OCI-LY7 (cell line): ENCODE measurements around the gene TMEM214. TPM values are rescaled to one million over a fixed set of nuclear protein-coding genes. Genes with fewer than 3 reads are reported as not detected.

ENCODE experiments used
- BruUV-seq: library from RNA; stranded (reverse); fragments of 400-500 nt; replicated peaks from 2 replicates; lab custom pipeline; 2021; lab: Mats Ljungman, UMichigan
- CTCF ChIA-PET: fragments of 300-600 bp; sonication (Branson Sonifier 250); formaldehyde crosslinking; loops from one replicate; lab custom pipeline; 2022; ENCODE audit warnings: antibody characterized with exemption; ENCODE audit not compliant: unreplicated experiment; lab: Charles Lee
- POLR2A ChIA-PET: fragments of 300-600 bp; sonication (Branson Sonifier 250); formaldehyde crosslinking; loops from one replicate; lab custom pipeline; 2022; ENCODE audit warnings: antibody characterized with exemption; lab: Charles Lee
- DNase-seq: peaks from one replicate; pipeline ENCODE4 v3.0.0-alpha.2; 2015; ENCODE audit warnings: low spot score
- H2AFZ ChIP-seq: fragments of 200-600 bp; sonication (generic), shearing (Covaris generic); 2 replicates; pipeline ENCODE4 v1.6.1; 2014; ENCODE audit warnings: mild to moderate bottlenecking, antibody characterized with exemption, low read length, moderate library complexity
- H3K27ac ChIP-seq: fragments of 200-600 bp; sonication (generic); 2 replicates; pipeline ENCODE4 v1.5.1; 2014; ENCODE audit warnings: mixed run types, low read depth, mild to moderate bottlenecking, moderate library complexity, low read length, inconsistent platforms; ENCODE audit not compliant: poor library complexity, severe bottlenecking
- H3K36me3 ChIP-seq: fragments of 200-600 bp; sonication (generic); 2 replicates; pipeline ENCODE4 v1.6.1; 2014; ENCODE audit warnings: mild to moderate bottlenecking, antibody characterized with exemption, low read length, moderate library complexity, mixed read lengths; ENCODE audit not compliant: insufficient read depth
- H3K4me1 ChIP-seq: fragments of 200-600 bp; sonication (generic); 2 replicates; pipeline ENCODE4 v1.5.1; 2014; ENCODE audit warnings: mild to moderate bottlenecking, low read length; ENCODE audit not compliant: insufficient read depth, poor library complexity, severe bottlenecking
- H3K4me2 ChIP-seq: fragments of 200-600 bp; sonication (generic); 2 replicates; pipeline ENCODE4 v1.6.1; 2014; ENCODE audit warnings: mild to moderate bottlenecking, low read length
- H3K4me3 ChIP-seq: fragments of 200-600 bp; sonication (generic); 2 replicates; pipeline ENCODE4 v1.5.1; 2014; ENCODE audit warnings: mild to moderate bottlenecking, low read depth, low read length; ENCODE audit not compliant: poor library complexity, severe bottlenecking
- H3K79me2 ChIP-seq: fragments of 200-600 bp; sonication (generic); 2 replicates; pipeline ENCODE4 v1.6.1; 2016; ENCODE audit warnings: low read depth, mild to moderate bottlenecking, low read length, moderate library complexity, mixed read lengths; ENCODE audit not compliant: insufficient read depth
- H3K9me2 ChIP-seq: fragments of 200-600 bp; sonication (generic); 2 replicates; pipeline ENCODE4 v1.6.1; 2016; ENCODE audit warnings: mild to moderate bottlenecking, low read length, mixed read lengths; ENCODE audit not compliant: insufficient read depth
- H3K9me3 ChIP-seq: fragments of 200-600 bp; sonication (generic); 2 replicates; pipeline ENCODE4 v1.6.1; 2014; ENCODE audit warnings: mild to moderate bottlenecking, mixed run types, low read length, mixed read lengths
- H4K20me1 ChIP-seq: fragments of 200-600 bp; sonication (generic); 2 replicates; pipeline ENCODE4 v1.6.1; 2014; ENCODE audit warnings: mild to moderate bottlenecking, antibody characterized with exemption, low read length, moderate library complexity, mixed read lengths; ENCODE audit not compliant: insufficient read depth
- EZH2phosphoT487 ChIP-seq: fragments of 200-600 bp; sonication (generic); IDR thresholded peaks from 2 replicates; pipeline ENCODE4 v1.6.1; 2018; ENCODE audit warnings: low read depth, borderline replicate concordance, mild to moderate bottlenecking, mixed run types, antibody characterized with exemption, low read length, moderate library complexity, mixed read lengths
- intact Hi-C: fragments of 100-400 bp; cut with micrococcal nuclease; formaldehyde crosslinking; loops from one replicate; pipeline ENCODE4 v1.10.0; 2022; ENCODE audit not compliant: unreplicated experiment
- total RNA-seq, 2 experiments: library from RNA; depleted of rRNA in 1 of 2; stranded (reverse); fragments of >200 nt in 1 of 2; shearing (Covaris generic) in 1 of 2; gene quantifications; 2 replicates each; pipeline ENCODE4 v1.2.3, GENCODE V29; 2014 to 2022
- TF ChIP-seq, protein P1 (sequence below): fragments of 200-600 bp; sonication (generic); conservative IDR thresholded peaks from 2 replicates; pipeline ENCODE4 v1.5.1; 2014; ENCODE audit warnings: mild to moderate bottlenecking, antibody characterized with exemption, low read length, moderate library complexity, mixed read lengths

Gene TMEM214
- total RNA-seq, 2 experiments from 2014 or later, result 32.0 to 78.6 TPM

- TF ChIP-seq, protein P1, sequence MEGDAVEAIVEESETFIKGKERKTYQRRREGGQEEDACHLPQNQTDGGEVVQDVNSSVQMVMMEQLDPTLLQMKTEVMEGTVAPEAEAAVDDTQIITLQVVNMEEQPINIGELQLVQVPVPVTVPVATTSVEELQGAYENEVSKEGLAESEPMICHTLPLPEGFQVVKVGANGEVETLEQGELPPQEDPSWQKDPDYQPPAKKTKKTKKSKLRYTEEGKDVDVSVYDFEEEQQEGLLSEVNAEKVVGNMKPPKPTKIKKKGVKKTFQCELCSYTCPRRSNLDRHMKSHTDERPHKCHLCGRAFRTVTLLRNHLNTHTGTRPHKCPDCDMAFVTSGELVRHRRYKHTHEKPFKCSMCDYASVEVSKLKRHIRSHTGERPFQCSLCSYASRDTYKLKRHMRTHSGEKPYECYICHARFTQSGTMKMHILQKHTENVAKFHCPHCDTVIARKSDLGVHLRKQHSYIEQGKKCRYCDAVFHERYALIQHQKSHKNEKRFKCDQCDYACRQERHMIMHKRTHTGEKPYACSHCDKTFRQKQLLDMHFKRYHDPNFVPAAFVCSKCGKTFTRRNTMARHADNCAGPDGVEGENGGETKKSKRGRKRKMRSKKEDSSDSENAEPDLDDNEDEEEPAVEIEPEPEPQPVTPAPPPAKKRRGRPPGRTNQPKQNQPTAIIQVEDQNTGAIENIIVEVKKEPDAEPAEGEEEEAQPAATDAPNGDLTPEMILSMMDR, result no peak
- no peak for TF ChIP-seq EZH2phosphoT487
- H3K4me2 ChIP-seq, result no peak overlapping the region
- ChIA-PET POLR2A (interaction anchor here (0.6 to 0.7 kb wide), 4 partner anchors 21 to 1633 kb away, joined by 3 to 5 read pairs (median 3); no protein-coding TSS in a partner anchor), CTCF (no interaction called here)
- no peak for DNase-seq
- H3K9me2 ChIP-seq, result no peaks in the 10 kb centered on the region
- H4K20me1 ChIP-seq, result no peaks in the 10 kb centered on the region
- intact Hi-C loops, result no loop called here
- no peaks in the 10 kb centered on the region for H3K9me3 ChIP-seq
- H3K79me2 ChIP-seq, result no peaks in the 10 kb centered on the region
- no peak overlapping the region for H3K27ac ChIP-seq
- H3K4me3 ChIP-seq, result no peak overlapping the region
- H3K4me1 ChIP-seq, result no peaks in the 10 kb centered on the region
- no TSS peak for BruUV-seq
- H3K36me3 ChIP-seq, result no peaks in the 10 kb centered on the region
- no peak overlapping the region for H2AFZ ChIP-seq
Observed at GRCh38 chr2:26994983-26995382, 37.8 kb upstream of the TMEM214 start.

GRCh38 chr2:26997394-26997793 is 35.4 kb upstream of the TMEM214 start:
- intact Hi-C loops, result no loop called here
- Histone ChIP-seq H3K4me2 (no peak overlapping the region), H3K79me2 (no peaks in the 10 kb centered on the region), H3K4me3 (no peak overlapping the region), H2AFZ (no peak overlapping the region), H3K4me1 (no peaks in the 10 kb centered on the region), H3K9me3 (no peaks in the 10 kb centered on the region), H4K20me1 (no peaks in the 10 kb centered on the region), H3K9me2 (no peaks in the 10 kb centered on the region), H3K36me3 (no peaks in the 10 kb centered on the region), H3K27ac (no peak overlapping the region)
- ChIA-PET POLR2A (interaction anchor here (0.6 kb wide), 1 partner anchor 797 kb away, joined by 3 read pairs; no protein-coding TSS in a partner anchor), CTCF (no interaction called here)
- DNase-seq, result no peak
- BruUV-seq, result no TSS peak
- TF ChIP-seq, protein P1, result no peak
- TF ChIP-seq EZH2phosphoT487, result no peak

- Histone ChIP-seq H3K79me2 (no peaks in the 10 kb centered on the region), H4K20me1 (no peaks in the 10 kb centered on the region), H3K9me3 (no peaks in the 10 kb centered on the region), H3K9me2 (no peaks in the 10 kb centered on the region), H2AFZ (no peak overlapping the region), H3K27ac (no peak overlapping the region), H3K4me1 (no peaks in the 10 kb centered on the region), H3K4me3 (no peak overlapping the region), H3K36me3 (no peaks in the 10 kb centered on the region), H3K4me2 (no peak overlapping the region)
- no TSS peak for BruUV-seq
- ChIA-PET POLR2A (no interaction called here), CTCF (no interaction called here)
- TF ChIP-seq EZH2phosphoT487, result no peak
- TF ChIP-seq, protein P1, result no peak
- no peak for DNase-seq
- intact Hi-C loops, result no loop called here
Observed at GRCh38 chr2:26998323-26998722, 34.4 kb upstream of the TMEM214 start.
